ENCODE measurements around the gene RTTN. TPM values are rescaled to one million over a fixed set of nuclear protein-coding genes. Genes with fewer than 3 reads are reported as not detected.
A peak's percentile ranks its signal among the peaks of the same experiment; 100 is the strongest.

Gene RTTN
- total and polyA plus RNA-seq, 2 of the 13 experiments (the other 11 are each of a cell fraction or from before 2014, with no cell fraction given), result 5.4 to 18.7 TPM

GRCh38 chr18:70205421-70206397 lies at the start of gene RTTN (continued):
- TF ChIP-seq, protein P1, sequence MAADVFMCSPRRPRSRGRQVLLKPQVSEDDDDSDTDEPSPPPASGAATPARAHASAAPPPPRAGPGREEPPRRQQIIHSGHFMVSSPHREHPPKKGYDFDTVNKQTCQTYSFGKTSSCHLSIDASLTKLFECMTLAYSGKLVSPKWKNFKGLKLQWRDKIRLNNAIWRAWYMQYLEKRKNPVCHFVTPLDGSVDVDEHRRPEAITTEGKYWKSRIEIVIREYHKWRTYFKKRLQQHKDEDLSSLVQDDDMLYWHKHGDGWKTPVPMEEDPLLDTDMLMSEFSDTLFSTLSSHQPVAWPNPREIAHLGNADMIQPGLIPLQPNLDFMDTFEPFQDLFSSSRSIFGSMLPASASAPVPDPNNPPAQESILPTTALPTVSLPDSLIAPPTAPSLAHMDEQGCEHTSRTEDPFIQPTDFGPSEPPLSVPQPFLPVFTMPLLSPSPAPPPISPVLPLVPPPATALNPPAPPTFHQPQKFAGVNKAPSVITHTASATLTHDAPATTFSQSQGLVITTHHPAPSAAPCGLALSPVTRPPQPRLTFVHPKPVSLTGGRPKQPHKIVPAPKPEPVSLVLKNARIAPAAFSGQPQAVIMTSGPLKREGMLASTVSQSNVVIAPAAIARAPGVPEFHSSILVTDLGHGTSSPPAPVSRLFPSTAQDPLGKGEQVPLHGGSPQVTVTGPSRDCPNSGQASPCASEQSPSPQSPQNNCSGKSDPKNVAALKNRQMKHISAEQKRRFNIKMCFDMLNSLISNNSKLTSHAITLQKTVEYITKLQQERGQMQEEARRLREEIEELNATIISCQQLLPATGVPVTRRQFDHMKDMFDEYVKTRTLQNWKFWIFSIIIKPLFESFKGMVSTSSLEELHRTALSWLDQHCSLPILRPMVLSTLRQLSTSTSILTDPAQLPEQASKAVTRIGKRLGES (CRISPR knock-in tag; IDR thresholded peaks at IDR 0.05; ENCODE audit: borderline replicate concordance), result no peak
- TF ChIP-seq ZNF713 (CRISPR knock-in tag; IDR thresholded peaks at IDR 0.05) (no peak), ZNF432 (CRISPR knock-in tag; IDR thresholded peaks at IDR 0.05; ENCODE audit: borderline replicate concordance) (no peak), CSRNP2 (CRISPR knock-in tag; conservative IDR thresholded peaks at IDR 0.05; ENCODE audit: low read depth) (no peak; the same call in 1 of the 2 replicates), ZNF253 (CRISPR knock-in tag; IDR thresholded peaks at IDR 0.05; ENCODE audit: borderline replicate concordance) (peak; percentile 65; the same call in 1 of the 2 replicates), ZNF225 (CRISPR knock-in tag; IDR thresholded peaks at IDR 0.05) (peak; percentile 79; the same call in 1 of the 2 replicates), TCF12 (IDR thresholded peaks at IDR 0.05) (no peak), TCF12 (CRISPR knock-in tag; IDR thresholded peaks at IDR 0.05) (peak; percentile 23; the same call in 1 of the 2 replicates), ZNF562 (CRISPR knock-in tag; IDR thresholded peaks at IDR 0.05; ENCODE audit: borderline replicate concordance) (no peak), EP300 (IDR thresholded peaks at IDR 0.05; ENCODE audit: low read depth in 2 of 2, low read length in 2 of 2) (no peak), EP300 (CRISPR knock-in tag; IDR thresholded peaks at IDR 0.05; ENCODE audit: borderline replicate concordance) (0 out of 2 replicates have a peak, but pooled peaks have one; percentile 42), KDM6A (CRISPR knock-in tag; IDR thresholded peaks at IDR 0.05; ENCODE audit: low read depth) (no peak), ZXDC (CRISPR knock-in tag; IDR thresholded peaks at IDR 0.05) (peak; percentile 94; the same call in 1 of the 2 replicates), MAF1 (CRISPR knock-in tag; IDR thresholded peaks at IDR 0.05; ENCODE audit: borderline replicate concordance) (peak; percentile 75; the same call in 1 of the 2 replicates), NFE2L1 (CRISPR knock-in tag; IDR thresholded peaks at IDR 0.05; ENCODE audit: borderline replicate concordance) (no peak), MTA1 (CRISPR knock-in tag; IDR thresholded peaks at IDR 0.05; ENCODE audit: borderline replicate concordance) (peak; percentile 73; the same call in 1 of the 2 replicates)
- TF ChIP-seq, protein P2, sequence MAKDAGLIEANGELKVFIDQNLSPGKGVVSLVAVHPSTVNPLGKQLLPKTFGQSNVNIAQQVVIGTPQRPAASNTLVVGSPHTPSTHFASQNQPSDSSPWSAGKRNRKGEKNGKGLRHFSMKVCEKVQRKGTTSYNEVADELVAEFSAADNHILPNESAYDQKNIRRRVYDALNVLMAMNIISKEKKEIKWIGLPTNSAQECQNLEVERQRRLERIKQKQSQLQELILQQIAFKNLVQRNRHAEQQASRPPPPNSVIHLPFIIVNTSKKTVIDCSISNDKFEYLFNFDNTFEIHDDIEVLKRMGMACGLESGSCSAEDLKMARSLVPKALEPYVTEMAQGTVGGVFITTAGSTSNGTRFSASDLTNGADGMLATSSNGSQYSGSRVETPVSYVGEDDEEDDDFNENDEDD (CRISPR knock-in tag; IDR thresholded peaks at IDR 0.05; ENCODE audit: borderline replicate concordance), result peak; percentile 99
- TF ChIP-seq, protein P3, sequence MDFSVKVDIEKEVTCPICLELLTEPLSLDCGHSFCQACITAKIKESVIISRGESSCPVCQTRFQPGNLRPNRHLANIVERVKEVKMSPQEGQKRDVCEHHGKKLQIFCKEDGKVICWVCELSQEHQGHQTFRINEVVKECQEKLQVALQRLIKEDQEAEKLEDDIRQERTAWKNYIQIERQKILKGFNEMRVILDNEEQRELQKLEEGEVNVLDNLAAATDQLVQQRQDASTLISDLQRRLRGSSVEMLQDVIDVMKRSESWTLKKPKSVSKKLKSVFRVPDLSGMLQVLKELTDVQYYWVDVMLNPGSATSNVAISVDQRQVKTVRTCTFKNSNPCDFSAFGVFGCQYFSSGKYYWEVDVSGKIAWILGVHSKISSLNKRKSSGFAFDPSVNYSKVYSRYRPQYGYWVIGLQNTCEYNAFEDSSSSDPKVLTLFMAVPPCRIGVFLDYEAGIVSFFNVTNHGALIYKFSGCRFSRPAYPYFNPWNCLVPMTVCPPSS (IDR thresholded peaks at IDR 0.05), result no peak
